ENCODE data around the gene MRM2.

The MRM2 gene

DNA sequence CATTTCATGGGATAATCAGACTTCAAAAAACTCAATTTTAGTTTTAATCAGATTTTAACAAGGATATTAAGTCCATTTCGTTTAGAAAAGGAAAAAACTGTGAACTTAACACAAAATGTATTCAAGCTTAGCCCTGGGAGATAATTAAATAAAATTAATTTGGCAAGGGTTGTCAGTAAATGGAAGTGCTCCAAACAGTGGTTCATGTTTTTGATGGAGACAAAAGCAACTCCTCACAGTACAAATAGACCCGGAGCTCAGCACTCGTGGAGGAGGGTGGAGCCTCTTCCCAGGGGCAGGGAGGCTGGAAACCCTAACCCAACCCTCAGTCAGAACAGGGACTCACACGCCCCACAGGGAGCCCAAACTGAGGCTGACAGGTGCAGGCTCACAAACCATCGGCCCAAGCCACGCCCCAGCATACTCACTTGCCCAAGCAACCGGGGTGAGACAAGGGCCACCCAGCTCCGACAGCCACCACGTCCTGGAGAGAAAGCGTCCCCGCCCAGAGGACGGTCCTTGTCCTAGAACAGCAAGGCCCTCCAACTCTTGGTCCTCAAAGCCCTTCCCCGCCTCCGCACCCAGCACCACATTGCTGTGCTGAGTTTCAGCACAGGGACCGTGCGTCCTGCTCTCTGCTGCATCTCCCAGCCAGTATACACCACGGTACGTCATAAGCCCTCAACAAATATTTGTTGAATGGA lies 49.0 kb downstream of the MRM2 start:
- Histone ChIP-seq H3K27me3 (ENCODE audit: control insufficient read depth, insufficient read depth, low read length) (no peaks in the 10 kb centered on the region), H3K36me3 (ENCODE audit: control insufficient read depth, insufficient read depth, low read length) (peaks cover 19% of the 10 kb centered on the region), H3K4me1 (ENCODE audit: control insufficient read depth, insufficient read depth, low read length) (no peaks in the 10 kb centered on the region), H3K27ac (ENCODE audit: low read depth, low read length) (no peak overlapping the region), H3K4me3 (ENCODE audit: low read depth, low read length) (no peak overlapping the region), H3K9ac (ENCODE audit: low read depth, low read length) (no peak overlapping the region), H3K9me3 (ENCODE audit: control insufficient read depth, insufficient read depth, low read length) (peaks cover 15% of the 10 kb centered on the region)

DNA sequence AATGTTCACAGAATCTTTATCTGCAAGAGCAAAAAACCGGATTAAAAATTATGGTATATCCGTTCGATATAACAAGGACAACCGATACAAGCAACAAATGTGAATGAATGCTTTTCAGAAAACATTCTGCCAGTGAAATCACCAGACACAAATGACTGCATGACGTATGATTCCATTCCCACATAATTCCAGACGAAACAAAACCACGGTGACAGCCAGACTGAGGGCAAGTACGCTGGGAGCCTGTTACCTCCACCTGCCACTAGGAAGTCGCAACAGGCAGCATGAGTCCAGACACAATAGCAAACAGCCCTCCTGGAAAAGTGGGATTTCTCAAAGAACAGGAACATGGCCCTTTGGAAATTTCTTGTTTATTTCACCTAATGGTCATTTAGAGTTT lies 51.0 kb downstream of the MRM2 start:
- peaks cover 15% of the 10 kb centered on the region for H3K9me3 ChIP-seq (ENCODE audit: control insufficient read depth, insufficient read depth, low read length)
- no peak overlapping the region for H3K9ac ChIP-seq (ENCODE audit: low read depth, low read length)
- H3K27ac ChIP-seq (ENCODE audit: low read depth, low read length), result no peak overlapping the region
- H3K36me3 ChIP-seq (ENCODE audit: control insufficient read depth, insufficient read depth, low read length), result peaks cover 8% of the 10 kb centered on the region
- no peaks in the 10 kb centered on the region for H3K4me1 ChIP-seq (ENCODE audit: control insufficient read depth, insufficient read depth, low read length)
- H3K4me3 ChIP-seq (ENCODE audit: low read depth, low read length), result no peak overlapping the region
- no peaks in the 10 kb centered on the region for H3K27me3 ChIP-seq (ENCODE audit: control insufficient read depth, insufficient read depth, low read length)

DNA sequence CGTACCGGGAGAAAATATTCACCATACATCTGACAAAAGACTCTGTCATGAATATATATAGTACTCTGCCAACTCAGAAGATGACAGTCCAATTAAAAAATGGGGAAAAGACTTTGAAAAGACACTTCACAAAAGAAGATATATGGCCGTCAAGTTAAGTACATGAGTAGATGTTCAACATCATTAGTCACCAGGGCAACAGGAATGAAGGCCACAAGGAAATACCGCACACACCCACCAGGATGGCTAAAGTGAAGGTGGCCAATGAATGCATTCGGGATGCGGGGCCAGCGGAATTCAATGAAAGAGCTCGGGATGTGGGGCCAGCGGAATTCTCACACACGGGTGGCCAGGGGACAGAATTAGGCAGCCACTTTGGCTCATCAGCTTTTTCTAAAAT lies 51.5 kb downstream of the MRM2 start:
- H3K36me3 ChIP-seq (ENCODE audit: control insufficient read depth, insufficient read depth, low read length), result peaks cover 3% of the 10 kb centered on the region

DNA sequence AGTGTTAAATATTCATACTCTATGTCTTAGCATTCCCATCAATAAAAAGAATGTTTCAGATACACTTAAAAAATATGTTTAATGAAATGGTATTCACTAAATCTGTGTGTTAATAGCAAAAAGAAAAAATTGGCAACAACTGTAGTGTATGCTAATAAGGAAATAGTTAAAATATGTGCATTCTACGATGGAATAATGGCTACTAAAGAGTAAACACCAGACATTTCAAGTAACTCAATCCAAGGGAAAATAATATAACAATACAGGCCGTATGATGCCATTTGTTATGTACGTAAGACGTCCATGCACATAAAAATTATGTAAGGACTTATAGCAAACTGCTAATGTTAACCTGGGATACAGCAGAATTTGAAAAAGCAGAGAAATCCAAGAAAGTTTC lies 55.8 kb downstream of the MRM2 start:
- Histone ChIP-seq H3K36me3 (ENCODE audit: control insufficient read depth, insufficient read depth, low read length) (no peaks in the 10 kb centered on the region; the same call in 1 of the 2 replicates), H3K27me3 (ENCODE audit: control insufficient read depth, insufficient read depth, low read length) (no peaks in the 10 kb centered on the region), H3K9me3 (ENCODE audit: control insufficient read depth, insufficient read depth, low read length) (0 out of 2 replicates have a peak, but pooled peaks cover 9% of the 10 kb centered on the region), H3K4me1 (ENCODE audit: control insufficient read depth, insufficient read depth, low read length) (no peaks in the 10 kb centered on the region), H3K4me3 (ENCODE audit: low read depth, low read length) (no peak overlapping the region), H3K9ac (ENCODE audit: low read depth, low read length) (no peak overlapping the region), H3K27ac (ENCODE audit: low read depth, low read length) (no peak overlapping the region)

More for the DNA sequence above, 51.5 kb downstream of the MRM2 start:
- H3K27me3 ChIP-seq (ENCODE audit: control insufficient read depth, insufficient read depth, low read length), result no peaks in the 10 kb centered on the region
- no peaks in the 10 kb centered on the region for H3K4me1 ChIP-seq (ENCODE audit: control insufficient read depth, insufficient read depth, low read length)
- peaks cover 13% of the 10 kb centered on the region for H3K9me3 ChIP-seq (ENCODE audit: control insufficient read depth, insufficient read depth, low read length)
- H3K4me3 ChIP-seq (ENCODE audit: low read depth, low read length), result no peak overlapping the region
- H3K9ac ChIP-seq (ENCODE audit: low read depth, low read length), result no peak overlapping the region
- H3K27ac ChIP-seq (ENCODE audit: low read depth, low read length), result no peak overlapping the region

GRCh38 chr7:2185715-2186114 lies 56.3 kb downstream of the MRM2 start:
- Histone ChIP-seq H3K27me3 (ENCODE audit: control insufficient read depth, insufficient read depth, low read length) (no peaks in the 10 kb centered on the region), H3K36me3 (ENCODE audit: control insufficient read depth, insufficient read depth, low read length) (no peaks in the 10 kb centered on the region; the same call in 1 of the 2 replicates), H3K4me3 (ENCODE audit: low read depth, low read length) (no peak overlapping the region), H3K4me1 (ENCODE audit: control insufficient read depth, insufficient read depth, low read length) (no peaks in the 10 kb centered on the region), H3K27ac (ENCODE audit: low read depth, low read length) (no peak overlapping the region), H3K9me3 (ENCODE audit: control insufficient read depth, insufficient read depth, low read length) (0 out of 2 replicates have a peak, but pooled peaks cover 9% of the 10 kb centered on the region), H3K9ac (ENCODE audit: low read depth, low read length) (no peak overlapping the region)
